Body of pancreas (tissue), 4 donors: Measurements from ENCODE around the gene LYPD1. TPM values are rescaled to one million over a fixed set of nuclear protein-coding genes. Genes with fewer than 3 reads are reported as not detected.

ENCODE experiments used
- ATAC-seq: fragments of 150-250 bp; one replicate; pipeline ENCODE4 v1.9.1; 2016
- DNase-seq, 4 donors: peaks; one replicate each; pipeline ENCODE4 v3.0.0-alpha.2; 2019
- H3K27ac ChIP-seq, 4 donors: fragments of 200-600 bp; sonication (generic); 1 replicate in 3 of 4; 2 replicates in 1 of 4; pipeline versions ENCODE4 v1.5.1 to v1.6.1; 2016 to 2019; ENCODE audit warnings: mild to moderate bottlenecking in 1 of 4, mixed read lengths in 1 of 4, moderate library complexity in 1 of 4
- H3K27me3 ChIP-seq, 2 donors: fragments of 200-600 bp; sonication (generic); one replicate each; pipeline ENCODE4 v1.6.0; 2016; ENCODE audit warnings: mild to moderate bottlenecking in 1 of 2
- H3K36me3 ChIP-seq, 2 donors: fragments of 200-600 bp; sonication (generic); replicated peaks in 1 of 2; 2 replicates each; pipeline ENCODE4 v1.5.1; 2016; ENCODE audit warnings: low read depth in 2 of 2; ENCODE audit not compliant: insufficient read depth in 1 of 2
- H3K4me1 ChIP-seq: fragments of 200-600 bp; sonication (generic); one replicate; pipeline ENCODE4 v1.6.0; 2016
- H3K4me3 ChIP-seq, 2 donors: fragments of 200-600 bp; sonication (generic); 1 replicate in 1 of 2; 2 replicates in 1 of 2; pipeline ENCODE4 v1.5.1; 2016 to 2019
- H3K9me3 ChIP-seq, 3 donors: fragments of 200-600 bp; sonication (generic); 1 replicate in 2 of 3; 2 replicates in 1 of 3; pipeline ENCODE4 v1.5.1; 2016
- CTCF ChIP-seq, 7 experiments: fragments of 450-650 bp in 4 of 7; fragments of 200-600 bp in 3 of 7; sonication (generic) in 3 of 7; IDR thresholded peaks; one replicate each; pipeline ENCODE4 v1.5.1; 2016 to 2019; ENCODE audit warnings: antibody characterized with exemption in 7 of 7
- POLR2A ChIP-seq, 3 donors: fragments of 450-650 bp; IDR thresholded peaks; one replicate each; pipeline ENCODE4 v1.6.1; 2016; ENCODE audit warnings: antibody characterized with exemption in 3 of 3, mild to moderate bottlenecking in 2 of 3
- WGBS, 2 donors: methylation state at CpG; one replicate each; pipeline ENCODE4 v1.1.5; 2017; 5-methylcytosine and 5-hydroxymethylcytosine counted together
- intact Hi-C: fragments of 100-400 bp; cut with DNase I; formaldehyde crosslinking; loops from one replicate; pipeline ENCODE4 v1.15.1; 2023
- total RNA-seq, 2 donors: library from RNA; depleted of rRNA; stranded (reverse); fragments of >200 nt; gene quantifications; one replicate each; pipeline ENCODE4 v1.1.0, GENCODE V29; 2016

The LYPD1 gene
- total RNA-seq, 2 donors from 2014 or later: 1.6 to 3.1 TPM

GRCh38 chr2:132662732-132663131, 7.3 kb downstream of the LYPD1 start:
- DNase-seq (no peak), ATAC-seq (no peak)
- no peaks in the 10 kb centered on the region for H3K9me3 ChIP-seq
- H3K4me3 ChIP-seq: no peak overlapping the region
- whole genome bisulfite sequencing, 2 donors: 44 to 56% methylated on average over 3 of the region's 3 CpGs
- no peaks in the 10 kb centered on the region for H3K27me3 ChIP-seq
- intact Hi-C loops: no loop called here
- H3K36me3 ChIP-seq: no peaks in the 10 kb centered on the region
- no peaks in the 10 kb centered on the region for H3K4me1 ChIP-seq
- no peak overlapping the region for H3K27ac ChIP-seq
- TF ChIP-seq CTCF (IDR thresholded peaks at IDR 0.05) (no peak), POLR2A (IDR thresholded peaks at IDR 0.05) (no peak)

GRCh38 chr2:132659331-132659730, 10.7 kb downstream of the LYPD1 start:
- no peak overlapping the region for H3K27ac ChIP-seq
- no peak for DNase-seq
- WGBS, 2 donors: 92 to 97% methylated on average over 3 of the region's 3 CpGs
- no peaks in the 10 kb centered on the region for H3K27me3 ChIP-seq
- TF ChIP-seq CTCF (IDR thresholded peaks at IDR 0.05) (no peak), POLR2A (IDR thresholded peaks at IDR 0.05) (no peak)
- no peaks in the 10 kb centered on the region for H3K36me3 ChIP-seq
- no peak overlapping the region for H3K4me3 ChIP-seq
- no peaks in the 10 kb centered on the region for H3K9me3 ChIP-seq
- H3K4me1 ChIP-seq: no peaks in the 10 kb centered on the region
- no peak for ATAC-seq
- intact Hi-C loops: no loop called here

- intact Hi-C loops: no loop called here
- no peaks in the 10 kb centered on the region for H3K4me1 ChIP-seq
These were observed 13.6 kb downstream of the LYPD1 start for GRCh38 chr2:132656266-132656975.

GRCh38 chr2:132654968-132655367, 15.0 kb downstream of the LYPD1 start:
- Histone ChIP-seq H3K36me3 (no peaks in the 10 kb centered on the region), H3K27ac (no peak overlapping the region), H3K27me3 (no peaks in the 10 kb centered on the region), H3K9me3 (no peaks in the 10 kb centered on the region), H3K4me1 (peaks cover 5% of the 10 kb centered on the region), H3K4me3 (no peak overlapping the region)
- no peak for DNase-seq
- TF ChIP-seq POLR2A (IDR thresholded peaks at IDR 0.05) (no peak), CTCF (IDR thresholded peaks at IDR 0.05) (no peak)
- intact Hi-C loops: no loop called here
- no peak for ATAC-seq
- WGBS, 2 donors: 89 to 97% methylated on average over 7 of the region's 7 CpGs

More at GRCh38 chr2:132656266-132656975, 13.6 kb downstream of the LYPD1 start:
- DNase-seq (no peak), ATAC-seq (no peak)
- Histone ChIP-seq H3K27me3 (no peaks in the 10 kb centered on the region), H3K4me3 (no peak overlapping the region), H3K27ac (no peak overlapping the region), H3K36me3 (no peaks in the 10 kb centered on the region), H3K9me3 (no peaks in the 10 kb centered on the region)
- 64 to 86% methylated on average over 7 of the region's 7 CpGs for WGBS, 2 donors
- no peak for TF ChIP-seq POLR2A (IDR thresholded peaks at IDR 0.05)
- no peak for TF ChIP-seq CTCF (IDR thresholded peaks at IDR 0.05)

GRCh38 chr2:132654335-132654734, 15.7 kb downstream of the LYPD1 start:
- intact Hi-C loops: no loop called here
- DNase-seq (no peak), ATAC-seq (no peak)
- H3K36me3 ChIP-seq: no peaks in the 10 kb centered on the region
- 70 to 91% methylated on average over 4 of the region's 4 CpGs for WGBS, 2 donors
- no peaks in the 10 kb centered on the region for H3K9me3 ChIP-seq
- H3K4me1 ChIP-seq: peaks cover 5% of the 10 kb centered on the region
- TF ChIP-seq CTCF (IDR thresholded peaks at IDR 0.05): no peak
- TF ChIP-seq POLR2A (IDR thresholded peaks at IDR 0.05): no peak
- no peak overlapping the region for H3K27ac ChIP-seq
- H3K4me3 ChIP-seq: no peak overlapping the region
- H3K27me3 ChIP-seq: no peaks in the 10 kb centered on the region
